ENCODE data around the gene CYP2W1.

DNA sequence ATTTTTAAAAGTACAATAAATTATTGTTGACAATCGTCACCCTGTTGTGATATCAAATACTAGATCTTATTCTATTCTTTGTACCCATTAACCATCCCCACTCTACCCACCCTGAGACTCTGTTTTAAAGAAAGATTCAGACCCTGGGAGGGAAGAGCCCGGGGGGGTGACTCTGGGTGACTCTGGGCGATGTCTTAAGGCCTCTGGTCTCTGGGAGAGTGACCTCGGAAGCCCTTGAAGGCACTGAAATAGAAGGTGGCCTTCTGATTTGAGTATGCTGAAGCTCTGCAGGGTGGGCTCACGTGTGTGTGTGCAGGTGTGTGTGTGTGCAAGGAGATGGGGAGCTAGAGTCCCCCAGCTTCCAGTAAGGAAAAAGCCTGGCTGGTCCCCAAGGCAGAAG is 38.2 kb upstream of the CYP2W1 start:
- TF ChIP-seq POLR2A (IDR thresholded peaks at IDR 0.05), result no peak
- no peak for TF ChIP-seq CTCF (IDR thresholded peaks at IDR 0.05)
